Measurements from ENCODE around the gene GPR84. TPM values are rescaled to one million over a fixed set of nuclear protein-coding genes. Genes with fewer than 3 reads are reported as not detected.

GPR84 gene
- total and polyA plus RNA-seq, 9 of the 15 experiments (the other 6 are each of a cell fraction or from before 2014, with no cell fraction given), result 0.07 to 0.18 (median 0.11) TPM; not detected in 5

GRCh38 chr12:54368709-54369596 lies 4.7 kb upstream of the GPR84 start (continued):
- TF ChIP-seq ZBTB43 (CRISPR knock-in tag; IDR thresholded peaks at IDR 0.05) (no peak; the same call in 1 of the 2 replicates), SNAPC5 (CRISPR knock-in tag; IDR thresholded peaks at IDR 0.05) (no peak), TRIM25 (IDR thresholded peaks at IDR 0.05; ENCODE audit: borderline replicate concordance) (no peak), MCM3 (IDR thresholded peaks at IDR 0.05) (no peak), PRPF4 (IDR thresholded peaks at IDR 0.05; ENCODE audit: insufficient read depth, low read depth, low read length, poor library complexity, severe bottlenecking) (no peak), PHB (CRISPR knock-in tag; IDR thresholded peaks at IDR 0.05) (no peak), CBFA2T3 (IDR thresholded peaks at IDR 0.05) (no peak), XRCC4 (IDR thresholded peaks at IDR 0.05; ENCODE audit: extremely low read depth, insufficient read depth, insufficient read length) (no peak), UBTF (IDR thresholded peaks at IDR 0.05; ENCODE audit: borderline replicate concordance in 1 of 2, low read depth in 2 of 2, low read length in 2 of 2) (0 out of 4 replicates have a peak, but pooled peaks of 1 of the 2 experiments have one; percentile 8), GTF2A2 (tag; IDR thresholded peaks at IDR 0.05) (no peak), PATZ1 (CRISPR knock-in tag; IDR thresholded peaks at IDR 0.05; ENCODE audit: borderline replicate concordance) (no peak), GATAD2B (IDR thresholded peaks at IDR 0.05; ENCODE audit: borderline replicate concordance) (peak; percentile 51; the same call in 1 of the 2 replicates), ARHGAP35 (IDR thresholded peaks at IDR 0.05; ENCODE audit: partially characterized antibody) (no peak), GATA2 (CRISPR knock-in tag; IDR thresholded peaks at IDR 0.05) (no peak), NEUROD1 (IDR thresholded peaks at IDR 0.05; ENCODE audit: borderline replicate concordance, low read depth, low read length, partially characterized antibody) (peak; percentile 12), TRIM24 (IDR thresholded peaks at IDR 0.05) (peak in 1 of 2 experiments; percentile 5; a peak in 1 of 4 replicates), RBM15 (IDR thresholded peaks at IDR 0.05; ENCODE audit: insufficient read depth, low read length) (no peak), MLLT1 (IDR thresholded peaks at IDR 0.05) (peak in 1 of 2 experiments; percentile 47; a peak in 1 of 4 replicates)

Data from K562 (cell line).